ENCODE data around the gene UBQLN3. TPM values are rescaled to one million over a fixed set of nuclear protein-coding genes. Genes with fewer than 3 reads are reported as not detected.

UBQLN3 gene
- total RNA-seq, 1 donor from 2014 or later, result not detected

DNA sequence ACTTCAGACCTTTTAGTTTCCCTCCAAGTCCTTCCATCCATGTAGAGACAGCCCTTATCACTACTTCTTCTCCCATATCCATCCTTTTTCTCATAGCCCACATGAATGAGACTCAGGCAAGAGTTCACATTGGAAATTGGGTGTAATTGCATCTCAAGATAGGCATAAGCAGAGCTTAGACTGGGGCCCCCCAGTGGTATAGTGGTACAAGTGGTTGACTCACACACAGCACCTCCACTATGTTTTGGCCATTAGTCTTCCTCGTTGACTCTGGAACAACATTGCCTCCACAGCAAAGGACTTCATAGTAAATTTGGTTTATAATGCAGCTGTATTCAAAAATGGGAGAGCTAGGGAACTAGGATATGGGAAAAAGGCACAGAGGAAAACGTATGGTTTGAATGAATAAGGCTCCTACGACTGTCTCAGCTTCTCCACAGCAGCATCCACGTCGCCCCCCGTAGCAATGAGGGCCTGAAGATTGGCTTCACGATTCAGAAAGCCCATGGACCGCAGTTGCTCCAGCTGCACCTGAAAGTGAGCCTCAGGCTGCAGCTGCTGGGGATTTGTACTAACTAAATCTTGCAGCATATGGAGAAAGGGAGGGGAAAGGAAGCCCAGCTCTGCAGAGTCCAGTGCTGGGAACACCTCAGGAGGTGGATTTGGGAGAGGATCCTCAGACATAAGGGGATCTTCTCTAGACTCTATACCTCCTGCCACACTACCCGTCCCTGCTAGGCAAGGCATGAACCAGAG, 2.4 kb downstream of the UBQLN3 start:
- no peak for DNase-seq (ENCODE audit: low spot score)
- intact Hi-C loops (cut with DNase I), result no loop called here

DNA sequence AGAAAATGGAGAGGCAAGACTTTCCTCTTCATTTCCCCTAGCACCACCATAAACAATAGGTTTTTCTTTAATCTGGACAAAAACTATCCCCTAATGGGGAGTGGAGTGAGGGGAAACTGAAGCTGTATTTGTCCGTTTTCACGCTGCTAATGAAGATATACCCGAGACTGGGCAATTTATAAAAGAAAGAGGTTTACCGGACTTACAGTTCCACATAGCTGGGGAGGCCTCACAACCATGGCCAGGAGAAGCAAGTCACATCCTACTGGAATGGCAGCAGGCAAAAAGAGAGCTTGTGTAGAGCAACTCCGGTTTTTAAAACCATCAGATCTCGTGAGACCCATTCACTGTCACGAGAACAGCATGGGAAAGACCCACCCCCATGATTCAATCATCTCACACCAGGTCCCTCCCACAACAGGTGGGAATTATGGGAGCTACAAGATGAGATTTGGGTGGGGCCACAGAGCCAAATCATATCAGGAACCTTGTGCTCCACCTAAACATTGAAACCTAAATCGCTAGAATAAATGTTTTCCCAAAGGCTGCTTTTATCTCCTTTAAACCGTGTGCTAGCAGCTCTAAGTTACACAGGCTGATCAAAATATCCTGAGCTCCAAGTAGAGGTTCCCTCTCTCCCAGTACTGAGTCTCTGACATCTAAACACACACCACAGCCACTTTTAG, 4.3 kb downstream of the UBQLN3 start:
- intact Hi-C loops (cut with DNase I), result no loop called here
- DNase-seq (ENCODE audit: low spot score), result no peak

- intact Hi-C loops (cut with DNase I), result no loop called here
These were observed 5.3 kb downstream of the UBQLN3 start for GRCh38 chr11:5504403-5504921.

GRCh38 chr11:5500393-5500801, 9.4 kb downstream of the UBQLN3 start:
- DNase-seq (ENCODE audit: low spot score), result no peak
- intact Hi-C loops (cut with DNase I), result no loop called here

More at GRCh38 chr11:5504403-5504921, 5.3 kb downstream of the UBQLN3 start:
- DNase-seq (ENCODE audit: low spot score), result no peak

- no peak for DNase-seq (ENCODE audit: low spot score)
These were observed 10.1 kb downstream of the UBQLN3 start for GRCh38 chr11:5499671-5500070.

DNA sequence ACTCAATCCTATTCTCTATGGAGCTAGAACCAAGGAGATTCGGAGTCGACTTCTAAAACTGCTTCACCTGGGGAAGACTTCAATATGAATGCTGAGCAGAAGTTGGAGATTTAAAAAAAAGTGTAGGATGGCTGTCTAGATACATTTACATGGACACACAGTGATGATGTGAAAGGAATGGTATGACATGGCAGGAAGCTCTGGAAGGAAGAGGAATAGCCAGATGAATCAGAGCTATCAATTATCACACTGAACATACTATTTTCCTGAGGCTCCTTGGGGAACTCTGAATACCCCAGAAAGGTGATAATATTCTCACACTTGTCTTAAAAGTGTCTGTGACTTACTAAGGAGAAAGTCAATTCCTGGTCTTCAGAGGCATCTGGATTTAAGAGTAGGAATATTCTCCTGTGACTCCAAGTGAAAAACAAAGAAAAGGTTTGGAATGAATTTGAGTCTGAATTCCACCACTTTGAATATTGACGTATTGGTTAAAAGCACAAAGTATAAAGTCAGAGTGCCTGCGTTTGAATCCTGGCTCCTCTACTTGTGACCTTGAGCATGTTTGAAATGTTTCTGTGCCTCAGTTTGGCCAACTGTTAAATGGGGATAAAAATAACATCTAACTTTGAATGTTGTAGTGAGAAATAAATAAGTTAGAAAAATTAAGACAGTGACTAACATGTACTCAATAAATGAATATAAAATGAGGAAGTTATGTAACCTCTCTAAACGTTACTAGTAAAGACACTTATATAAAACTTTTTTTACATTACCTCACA, 20.0 kb downstream of the UBQLN3 start:
- DNase-seq (ENCODE audit: low spot score), result no peak
- intact Hi-C loops (cut with DNase I), result no loop called here

More at GRCh38 chr11:5499671-5500070, 10.1 kb downstream of the UBQLN3 start:
- intact Hi-C loops (cut with DNase I), result no loop called here

DNA sequence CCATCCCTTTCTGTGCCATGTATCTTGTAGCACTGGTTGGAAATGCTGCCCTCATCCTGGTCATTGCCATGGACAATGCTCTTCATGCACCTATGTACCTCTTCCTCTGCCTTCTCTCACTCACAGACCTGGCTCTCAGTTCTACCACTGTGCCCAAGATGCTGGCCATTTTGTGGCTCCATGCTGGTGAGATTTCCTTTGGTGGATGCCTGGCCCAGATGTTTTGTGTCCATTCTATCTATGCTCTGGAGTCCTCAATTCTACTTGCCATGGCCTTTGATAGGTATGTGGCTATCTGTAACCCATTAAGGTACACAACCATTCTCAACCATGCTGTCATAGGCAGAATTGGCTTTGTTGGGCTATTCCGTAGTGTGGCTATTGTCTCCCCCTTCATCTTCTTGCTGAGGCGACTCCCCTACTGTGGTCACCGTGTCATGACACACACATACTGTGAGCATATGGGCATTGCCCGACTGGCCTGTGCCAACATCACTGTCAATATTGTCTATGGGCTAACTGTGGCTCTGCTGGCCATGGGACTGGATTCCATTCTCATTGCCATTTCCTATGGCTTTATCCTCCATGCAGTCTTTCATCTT, 20.9 kb downstream of the UBQLN3 start:
- DNase-seq (ENCODE audit: low spot score), result no peak
- intact Hi-C loops (cut with DNase I), result no loop called here

- intact Hi-C loops (cut with DNase I), result no loop called here
- no peak for DNase-seq (ENCODE audit: low spot score)
These were observed 21.4 kb downstream of the UBQLN3 start, which contains the start of gene OR52D1 for GRCh38 chr11:5488385-5488784. TSS of gene OR52D1 (plus strand) at chr11:5488685. CDS start at chr11:5488707, 22 bp downstream.

GRCh38 chr11:5486421-5486820, 23.3 kb downstream of the UBQLN3 start:
- intact Hi-C loops (cut with DNase I), result no loop called here
- DNase-seq (ENCODE audit: low spot score), result no peak

DNA sequence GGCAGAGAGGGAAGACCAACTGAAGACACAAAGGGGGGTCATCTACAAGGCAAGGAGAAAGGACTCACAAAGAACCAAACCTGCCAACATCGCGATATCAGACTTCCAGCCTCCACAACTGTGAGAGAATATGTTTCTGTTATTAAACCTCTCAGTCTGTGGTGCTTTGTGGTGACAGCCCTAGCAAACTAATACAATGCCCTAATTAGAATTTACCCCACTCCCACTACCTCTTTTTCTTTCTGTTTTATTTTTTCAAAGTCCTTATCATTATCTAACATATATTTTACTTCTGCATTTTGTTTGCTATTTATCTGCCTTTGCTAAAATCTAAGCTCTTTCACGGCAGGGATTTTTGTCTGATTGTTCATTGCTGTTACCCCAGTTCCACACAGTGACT, 23.8 kb downstream of the UBQLN3 start:
- intact Hi-C loops (cut with DNase I), result no loop called here
- no peak for DNase-seq (ENCODE audit: low spot score)

- DNase-seq (ENCODE audit: low spot score), result no peak
- intact Hi-C loops (cut with DNase I), result loop anchor here (5.0 kb wide), 1 partner anchor 331 kb away; the partner anchor contains the start of gene OR52N2
These were observed 33.5 kb downstream of the UBQLN3 start for GRCh38 chr11:5476186-5476819.

DNA sequence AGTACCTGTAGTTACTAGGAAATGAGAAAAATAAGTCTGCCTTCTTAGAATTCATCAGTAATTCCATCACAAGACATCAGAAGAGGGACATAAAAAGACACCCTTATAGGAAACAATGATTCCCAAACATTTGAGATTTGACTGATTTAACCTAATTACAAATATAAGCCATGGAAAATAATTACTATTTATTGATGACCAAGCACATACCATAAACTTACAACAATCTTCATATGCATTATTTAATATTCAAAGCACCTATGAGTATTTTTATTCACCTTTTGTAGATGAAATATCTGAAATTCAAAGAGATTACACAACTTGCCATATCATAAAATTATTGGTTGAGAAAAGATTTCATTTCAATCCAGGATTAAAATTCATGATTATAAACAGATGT, 35.8 kb downstream of the UBQLN3 start:
- no peak for DNase-seq (ENCODE audit: low spot score)
- intact Hi-C loops (cut with DNase I), result no loop called here

DNA sequence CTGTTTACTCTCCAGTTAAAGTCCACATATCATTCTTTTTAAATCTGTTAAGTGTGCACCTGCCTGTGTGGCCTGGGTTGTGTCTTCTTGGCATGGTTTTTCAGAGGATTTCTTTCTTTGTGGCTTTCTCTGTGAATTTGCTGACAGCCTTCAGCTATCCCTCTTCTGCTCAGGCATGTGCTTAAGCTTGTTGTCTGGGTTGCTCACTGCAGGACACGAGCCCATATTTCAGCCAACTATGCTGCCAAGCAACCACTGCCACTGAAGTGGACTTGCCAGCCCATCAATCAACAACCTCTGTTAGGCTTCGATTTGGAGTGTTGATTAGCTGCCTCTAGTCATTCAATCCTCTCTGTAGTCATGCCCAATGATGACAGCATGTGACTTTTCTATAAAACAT, 42.2 kb downstream of the UBQLN3 start:
- intact Hi-C loops (cut with DNase I), result no loop called here
- DNase-seq (ENCODE audit: low spot score), result no peak

GRCh38 chr11:5460983-5461621, 48.7 kb downstream of the UBQLN3 start:
- intact Hi-C loops (cut with DNase I), result no loop called here
- DNase-seq (ENCODE audit: low spot score), result no peak

Other genes starting within 250 kb of the UBQLN3 start
- gene HBE1, start 240.0 kb downstream of the UBQLN3 start, total RNA-seq, result not detected
- not detected for gene OR51B4, start 208.0 kb downstream of the UBQLN3 start, total RNA-seq
- gene OR51B2, start 185.7 kb downstream of the UBQLN3 start, total RNA-seq, result not detected
- not detected for gene OR51B5, start 166.4 kb downstream of the UBQLN3 start, total RNA-seq
- gene OR51B6, start 158.4 kb downstream of the UBQLN3 start, total RNA-seq, result not detected
- gene OR51M1, start 126.1 kb downstream of the UBQLN3 start, total RNA-seq, result not detected
- gene OR51Q1, start 87.8 kb downstream of the UBQLN3 start, total RNA-seq, result not detected
- gene OR51I1, start 68.4 kb downstream of the UBQLN3 start, total RNA-seq, result not detected
- gene OR51I2, start 60.6 kb downstream of the UBQLN3 start, total RNA-seq, result not detected
- not detected for gene OR52D1, start 21.3 kb downstream of the UBQLN3 start, total RNA-seq
- gene UBQLNL, start 6.7 kb upstream of the UBQLN3 start, total RNA-seq, result 0.11 TPM
- not detected for gene OR52H1, start 38.6 kb upstream of the UBQLN3 start, total RNA-seq
- gene OR52B6, start 70.9 kb upstream of the UBQLN3 start, total RNA-seq, result not detected
- 0.46 TPM for gene TRIM6, start 86.7 kb upstream of the UBQLN3 start, total RNA-seq
- 2.3 TPM for gene TRIM34, start 115.0 kb upstream of the UBQLN3 start, total RNA-seq
- gene TRIM5, start 175.1 kb upstream of the UBQLN3 start, total RNA-seq, result 6.4 TPM
- 16.1 TPM for gene TRIM22, start 179.8 kb upstream of the UBQLN3 start, total RNA-seq
- not detected for gene OR56B1, start 226.5 kb upstream of the UBQLN3 start, total RNA-seq
- not detected for gene OR52N4, start 244.3 kb upstream of the UBQLN3 start, total RNA-seq

Data from cardiac septum (tissue), 1 donor.